GM18519 (cell line): Measurements from ENCODE around the gene SEPTIN5.
"Not testable (repeated sequence)": the region's sequence is repeated elsewhere in the genome, so short reads cannot be mapped to it uniquely, and the experiment has no call there.

Source experiments
- ATAC-seq: cut with Tn5 transposase; IDR thresholded peaks from one replicate; pipeline ENCODE4 v1.9.1; 2021; ENCODE audit warnings: mild to moderate bottlenecking, moderate library complexity; ENCODE audit not compliant: unreplicated experiment, low FRiP score

Gene SEPTIN5

GRCh38 chr22:19719050-19719482 lies 4.8 kb downstream of the SEPTIN5 start:
- no peak for ATAC-seq

- ATAC-seq: no peak
Observed at GRCh38 chr22:19719488-19720021, 5.3 kb downstream of the SEPTIN5 start.

- ATAC-seq: no peak
Observed at GRCh38 chr22:19720150-19720827, 6.0 kb downstream of the SEPTIN5 start.

GRCh38 chr22:19720999-19721329 lies 6.7 kb downstream of the SEPTIN5 start:
- no peak for ATAC-seq

GRCh38 chr22:19721330-19722177 lies 7.3 kb downstream of the SEPTIN5 start:
- ATAC-seq: no peak

- no peak for ATAC-seq
Observed at GRCh38 chr22:19722178-19722981, 8.1 kb downstream of the SEPTIN5 start.

GRCh38 chr22:19722982-19723231 lies 8.6 kb downstream of the SEPTIN5 start:
- no peak for ATAC-seq

GRCh38 chr22:19723232-19723982 lies 9.1 kb downstream of the SEPTIN5 start, which contains the start of gene GP1BB:
GP1BB (plus strand) TSS chr22:19723539; CDS start chr22:19723570, 31 bp downstream.
- ATAC-seq: no peak

GRCh38 chr22:19723983-19724827 lies 9.9 kb downstream of the SEPTIN5 start:
- ATAC-seq: no peak

- ATAC-seq: no peak
Observed at GRCh38 chr22:19724927-19725661, 10.8 kb downstream of the SEPTIN5 start.

- not testable (repeated sequence) for ATAC-seq
Observed at GRCh38 chr22:19726064-19726788, 11.9 kb downstream of the SEPTIN5 start.

- ATAC-seq: no peak
Observed at GRCh38 chr22:19727310-19728150, 13.2 kb downstream of the SEPTIN5 start.

GRCh38 chr22:19728271-19728670 lies 14.0 kb downstream of the SEPTIN5 start:
- no peak for ATAC-seq

GRCh38 chr22:19728836-19729235 lies 14.5 kb downstream of the SEPTIN5 start:
- no peak for ATAC-seq

GRCh38 chr22:19729507-19729906 lies 15.2 kb downstream of the SEPTIN5 start:
- ATAC-seq: no peak

GRCh38 chr22:19730198-19730597 lies 15.9 kb downstream of the SEPTIN5 start:
- no peak for ATAC-seq

GRCh38 chr22:19730655-19731360 lies 16.5 kb downstream of the SEPTIN5 start:
- ATAC-seq: no peak
